Nephron progenitor cell (in vitro differentiated cells): ENCODE measurements around the gene PFDN4.
"Not testable (repeated sequence)": the region's sequence is repeated elsewhere in the genome, so short reads cannot be mapped to it uniquely, and the experiment has no call there.

ENCODE experiments used
- DNase-seq: peaks from one replicate; pipeline ENCODE4 v3.0.0; 2021
- H3K27ac Mint-ChIP-seq: 2 replicates; pipeline ENCODE4 v1.8.0; 2021; ENCODE audit warnings: mild to moderate bottlenecking, moderate library complexity, mixed read lengths
- H3K27me3 Mint-ChIP-seq: 2 replicates; pipeline ENCODE4 v1.8.0; 2021; ENCODE audit warnings: mild to moderate bottlenecking, low read depth, mixed read lengths; ENCODE audit not compliant: poor library complexity
- H3K36me3 Mint-ChIP-seq: 2 replicates; pipeline ENCODE4 v1.8.0; 2021; ENCODE audit warnings: low read depth, mixed read lengths
- H3K4me1 Mint-ChIP-seq: 2 replicates; pipeline ENCODE4 v1.8.0; 2021; ENCODE audit warnings: mixed read lengths
- H3K4me3 Mint-ChIP-seq: 2 replicates; pipeline ENCODE4 v1.8.0; 2021; ENCODE audit warnings: mild to moderate bottlenecking, moderate library complexity, mixed read lengths
- H3K9me3 Mint-ChIP-seq: 2 replicates; pipeline ENCODE4 v1.8.0; 2021; ENCODE audit warnings: mild to moderate bottlenecking, moderate library complexity, mixed read lengths
- CTCF ChIP-seq: fragments of 200-600 bp; sonication (generic); IDR thresholded peaks from 2 replicates; pipeline ENCODE4 v1.5.0; 2021; ENCODE audit warnings: antibody characterized with exemption

Gene PFDN4

GRCh38 chr20:54221353-54221752 lies 13.5 kb downstream of the PFDN4 start:
- H3K27ac Mint-ChIP-seq = no peak overlapping the region
- no peak for TF ChIP-seq CTCF

GRCh38 chr20:54221996-54222890 lies 14.4 kb downstream of the PFDN4 start:
- TF ChIP-seq CTCF = no peak
- Mint-ChIP-seq H3K4me3 (no peak overlapping the region), H3K27me3 (peaks cover 3% of the 10 kb centered on the region), H3K4me1 (no peaks in the 10 kb centered on the region), H3K36me3 (peaks cover 7% of the 10 kb centered on the region), H3K27ac (peak overlapping the region; percentile 66), H3K9me3 (no peaks in the 10 kb centered on the region)
- DNase-seq = no peak

More at GRCh38 chr20:54221353-54221752, 13.5 kb downstream of the PFDN4 start:
- Mint-ChIP-seq H3K9me3 (no peaks in the 10 kb centered on the region), H3K4me1 (no peaks in the 10 kb centered on the region), H3K27me3 (peaks cover 2% of the 10 kb centered on the region), H3K36me3 (peaks cover 14% of the 10 kb centered on the region), H3K4me3 (no peak overlapping the region)
- no peak for DNase-seq

- DNase-seq = no peak
- H3K27ac Mint-ChIP-seq = no peak overlapping the region
- peaks cover 3% of the 10 kb centered on the region for H3K27me3 Mint-ChIP-seq
- no peaks in the 10 kb centered on the region for H3K36me3 Mint-ChIP-seq
- no peak for TF ChIP-seq CTCF
- no peaks in the 10 kb centered on the region for H3K4me1 Mint-ChIP-seq
- H3K9me3 Mint-ChIP-seq = no peaks in the 10 kb centered on the region
- H3K4me3 Mint-ChIP-seq = no peak overlapping the region
These were observed 15.4 kb downstream of the PFDN4 start for GRCh38 chr20:54223285-54223684.

GRCh38 chr20:54223751-54224150 lies 15.9 kb downstream of the PFDN4 start:
- no peaks in the 10 kb centered on the region for H3K36me3 Mint-ChIP-seq
- no peak for TF ChIP-seq CTCF
- no peak overlapping the region for H3K4me3 Mint-ChIP-seq
- H3K4me1 Mint-ChIP-seq = no peaks in the 10 kb centered on the region
- H3K27ac Mint-ChIP-seq = no peak overlapping the region
- peaks cover 3% of the 10 kb centered on the region for H3K27me3 Mint-ChIP-seq
- no peak for DNase-seq
- H3K9me3 Mint-ChIP-seq = no peaks in the 10 kb centered on the region

DNA sequence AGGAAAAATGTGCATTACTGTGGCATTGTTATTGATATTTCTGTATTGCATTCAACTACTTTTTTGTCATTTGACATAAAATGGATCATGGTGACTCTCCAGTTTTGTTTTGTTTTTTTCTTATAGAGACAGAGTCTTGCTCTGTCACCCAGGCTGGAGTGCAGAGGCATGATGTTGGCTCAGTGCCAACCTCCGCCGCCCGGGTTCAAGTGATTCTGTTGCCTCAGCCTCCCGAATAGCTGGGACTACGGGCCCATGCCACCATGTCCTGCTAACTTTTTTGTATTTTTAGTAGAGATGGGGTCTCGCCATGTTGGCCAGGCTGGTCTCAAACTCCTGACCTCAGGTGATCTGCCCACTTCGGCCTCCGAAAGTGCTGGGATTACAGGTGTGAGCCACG lies 16.8 kb downstream of the PFDN4 start:
- H3K4me3 Mint-ChIP-seq, DNase-seq, H3K27ac Mint-ChIP-seq, H3K27me3 Mint-ChIP-seq, H3K9me3 Mint-ChIP-seq, H3K36me3 Mint-ChIP-seq, H3K4me1 Mint-ChIP-seq: not testable (repeated sequence)

DNA sequence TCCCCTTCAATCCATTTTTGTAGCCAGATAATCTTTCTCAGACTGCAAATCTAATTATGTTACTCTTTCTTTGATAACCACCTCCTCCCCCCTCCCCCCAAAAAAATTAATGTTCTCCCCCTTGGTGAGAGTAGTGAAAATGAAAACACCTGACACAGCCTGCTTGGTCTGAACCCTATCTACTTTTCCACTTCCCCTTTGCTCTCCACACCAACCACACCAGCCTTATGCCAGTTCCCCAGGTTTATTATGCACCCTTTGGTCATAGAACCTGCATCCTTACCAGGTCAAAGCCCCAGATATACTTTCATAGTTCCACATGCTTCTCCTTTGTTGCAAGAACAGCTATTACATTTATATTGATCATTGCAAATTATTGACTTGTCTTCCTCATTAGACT lies 19.4 kb downstream of the PFDN4 start:
- H3K27me3 Mint-ChIP-seq = peaks cover 3% of the 10 kb centered on the region
- DNase-seq = no peak
- H3K27ac Mint-ChIP-seq = no peak overlapping the region
- no peaks in the 10 kb centered on the region for H3K4me1 Mint-ChIP-seq
- H3K4me3 Mint-ChIP-seq = no peak overlapping the region
- no peaks in the 10 kb centered on the region for H3K9me3 Mint-ChIP-seq
- no peaks in the 10 kb centered on the region for H3K36me3 Mint-ChIP-seq
- no peak for TF ChIP-seq CTCF
